H1 (cell line): ENCODE measurements around the gene SGK2.

ENCODE experiments used
- BACH1 ChIP-seq: IDR thresholded peaks from 2 replicates; pipeline ENCODE4 v1.6.1; 2012; ENCODE audit warnings: low read length, improper control_type of control experiment
- EZH2 ChIP-seq: fragments of 200-600 bp; sonication (generic); IDR thresholded peaks from 2 replicates; pipeline ENCODE4 v1.7.1; 2012; ENCODE audit warnings: low read depth, mild to moderate bottlenecking, moderate library complexity, low read length, inconsistent platforms; ENCODE audit not compliant: severe bottlenecking
- POLR2AphosphoS5 ChIP-seq: IDR thresholded peaks from 2 replicates; pipeline ENCODE4 v1.6.1; 2011; ENCODE audit warnings: low read depth, low read length
- TF ChIP-seq, protein P1 (sequence below), 3 experiments: IDR thresholded peaks; 1 replicate in 2 of 3; 2 replicates in 1 of 3; pipeline versions ENCODE4 v1.5.1 to v1.6.1; 2011; ENCODE audit warnings: low read length in 3 of 3, mild to moderate bottlenecking in 3 of 3, inconsistent platforms in 2 of 3, low read depth in 1 of 3, moderate library complexity in 1 of 3; ENCODE audit not compliant: insufficient read depth in 1 of 3; ENCODE audit errors: control extremely low read depth in 1 of 3

DNA sequence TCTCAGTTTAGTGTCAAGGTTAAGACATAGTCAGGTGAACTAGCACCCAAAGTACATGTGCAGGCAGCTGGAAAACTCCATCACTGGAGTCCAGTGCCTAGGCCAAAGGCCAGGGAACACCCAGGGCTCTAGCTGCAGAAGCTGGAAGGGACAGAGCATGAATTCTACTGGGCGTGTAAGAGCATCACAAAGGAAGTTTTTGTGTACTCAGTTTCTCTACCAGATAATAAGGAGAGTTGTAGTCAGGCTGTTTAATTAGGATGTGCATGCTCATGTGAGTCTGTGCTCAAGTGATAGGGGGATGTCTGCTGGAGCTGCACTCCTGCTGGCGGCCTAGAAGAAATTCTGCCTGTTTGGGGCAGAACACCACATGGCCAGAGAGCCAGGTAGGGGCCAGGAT lies 43.2 kb upstream of the SGK2 start:
- TF ChIP-seq POLR2AphosphoS5 (no peak), BACH1 (no peak), EZH2 (no peak)
- TF ChIP-seq, protein P1, sequence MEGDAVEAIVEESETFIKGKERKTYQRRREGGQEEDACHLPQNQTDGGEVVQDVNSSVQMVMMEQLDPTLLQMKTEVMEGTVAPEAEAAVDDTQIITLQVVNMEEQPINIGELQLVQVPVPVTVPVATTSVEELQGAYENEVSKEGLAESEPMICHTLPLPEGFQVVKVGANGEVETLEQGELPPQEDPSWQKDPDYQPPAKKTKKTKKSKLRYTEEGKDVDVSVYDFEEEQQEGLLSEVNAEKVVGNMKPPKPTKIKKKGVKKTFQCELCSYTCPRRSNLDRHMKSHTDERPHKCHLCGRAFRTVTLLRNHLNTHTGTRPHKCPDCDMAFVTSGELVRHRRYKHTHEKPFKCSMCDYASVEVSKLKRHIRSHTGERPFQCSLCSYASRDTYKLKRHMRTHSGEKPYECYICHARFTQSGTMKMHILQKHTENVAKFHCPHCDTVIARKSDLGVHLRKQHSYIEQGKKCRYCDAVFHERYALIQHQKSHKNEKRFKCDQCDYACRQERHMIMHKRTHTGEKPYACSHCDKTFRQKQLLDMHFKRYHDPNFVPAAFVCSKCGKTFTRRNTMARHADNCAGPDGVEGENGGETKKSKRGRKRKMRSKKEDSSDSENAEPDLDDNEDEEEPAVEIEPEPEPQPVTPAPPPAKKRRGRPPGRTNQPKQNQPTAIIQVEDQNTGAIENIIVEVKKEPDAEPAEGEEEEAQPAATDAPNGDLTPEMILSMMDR (IDR thresholded peaks at IDR 0.05; ENCODE audit: control extremely low read depth in 1 of 3, insufficient read depth in 1 of 3, low read depth in 1 of 3, low read length in 3 of 3) = no peak
